ENCODE measurements around the gene GPR137C. TPM values are rescaled to one million over a fixed set of nuclear protein-coding genes. Genes with fewer than 3 reads are reported as not detected.

GPR137C gene
- polyA plus RNA-seq, 1 donor from 2014 or later, result 118 TPM

DNA sequence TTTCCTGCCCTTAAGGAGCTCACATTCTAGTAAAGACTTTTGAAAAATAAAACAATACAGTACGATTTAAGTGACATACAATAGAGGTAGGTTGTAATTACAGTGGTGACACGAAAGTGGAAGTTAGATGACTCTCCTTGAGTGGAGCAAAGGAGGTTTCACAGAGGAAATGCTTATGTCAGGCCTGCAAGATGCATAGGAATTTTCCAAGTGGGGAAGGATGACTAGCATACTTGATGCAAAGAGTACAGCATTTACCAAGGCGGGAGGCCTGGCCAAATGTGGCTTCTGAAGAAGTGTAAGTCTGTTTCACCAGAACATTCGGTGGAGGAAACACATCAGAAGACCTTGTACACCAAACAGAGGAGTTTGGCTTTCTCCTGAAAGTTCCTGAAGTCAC lies 87.5 kb downstream of the GPR137C start:
- Histone ChIP-seq H2AFZ (ENCODE audit: low read depth, low read length) (no peak overlapping the region), H3K9me2 (ENCODE audit: insufficient read depth, low read length) (no peaks in the 10 kb centered on the region), H3K9ac (ENCODE audit: low read length) (no peak overlapping the region), H3K4me3 (ENCODE audit: low read length) (no peak overlapping the region), H4K20me1 (ENCODE audit: insufficient read depth) (no peaks in the 10 kb centered on the region), H3K4me2 (ENCODE audit: low read length) (no peak overlapping the region), H3K27me3 (ENCODE audit: insufficient read depth, low read depth, low read length) (no peaks in the 10 kb centered on the region), H3K79me2 (replicated peaks; ENCODE audit: insufficient read depth, low read length) (no peaks in the 10 kb centered on the region), H3F3A (ENCODE audit: insufficient read depth, low read length, poor library complexity, severe bottlenecking) (no peaks in the 10 kb centered on the region), H3K36me3 (ENCODE audit: insufficient read depth, low read length) (peaks cover 13% of the 10 kb centered on the region), H3K9me3 (ENCODE audit: low read length) (peaks cover 7% of the 10 kb centered on the region), H3K27ac (ENCODE audit: low read length) (no peak overlapping the region)
- TF ChIP-seq EP300 (conservative IDR thresholded peaks at IDR 0.05; ENCODE audit: poor library complexity, severe bottlenecking) (no peak), SMC3 (conservative IDR thresholded peaks at IDR 0.05; ENCODE audit: poor library complexity) (no peak), POLR2AphosphoS5 (IDR thresholded peaks at IDR 0.05) (no peak), TAF1 (IDR thresholded peaks at IDR 0.05; ENCODE audit: low read depth) (no peak), RAD21 (conservative IDR thresholded peaks at IDR 0.05) (no peak), MXI1 (conservative IDR thresholded peaks at IDR 0.05; ENCODE audit: poor library complexity, severe bottlenecking) (no peak), EZH2 (IDR thresholded peaks at IDR 0.05; ENCODE audit: borderline replicate concordance, insufficient read depth, low read length, poor library complexity, severe bottlenecking) (no peak)
- TF ChIP-seq, protein P1, sequence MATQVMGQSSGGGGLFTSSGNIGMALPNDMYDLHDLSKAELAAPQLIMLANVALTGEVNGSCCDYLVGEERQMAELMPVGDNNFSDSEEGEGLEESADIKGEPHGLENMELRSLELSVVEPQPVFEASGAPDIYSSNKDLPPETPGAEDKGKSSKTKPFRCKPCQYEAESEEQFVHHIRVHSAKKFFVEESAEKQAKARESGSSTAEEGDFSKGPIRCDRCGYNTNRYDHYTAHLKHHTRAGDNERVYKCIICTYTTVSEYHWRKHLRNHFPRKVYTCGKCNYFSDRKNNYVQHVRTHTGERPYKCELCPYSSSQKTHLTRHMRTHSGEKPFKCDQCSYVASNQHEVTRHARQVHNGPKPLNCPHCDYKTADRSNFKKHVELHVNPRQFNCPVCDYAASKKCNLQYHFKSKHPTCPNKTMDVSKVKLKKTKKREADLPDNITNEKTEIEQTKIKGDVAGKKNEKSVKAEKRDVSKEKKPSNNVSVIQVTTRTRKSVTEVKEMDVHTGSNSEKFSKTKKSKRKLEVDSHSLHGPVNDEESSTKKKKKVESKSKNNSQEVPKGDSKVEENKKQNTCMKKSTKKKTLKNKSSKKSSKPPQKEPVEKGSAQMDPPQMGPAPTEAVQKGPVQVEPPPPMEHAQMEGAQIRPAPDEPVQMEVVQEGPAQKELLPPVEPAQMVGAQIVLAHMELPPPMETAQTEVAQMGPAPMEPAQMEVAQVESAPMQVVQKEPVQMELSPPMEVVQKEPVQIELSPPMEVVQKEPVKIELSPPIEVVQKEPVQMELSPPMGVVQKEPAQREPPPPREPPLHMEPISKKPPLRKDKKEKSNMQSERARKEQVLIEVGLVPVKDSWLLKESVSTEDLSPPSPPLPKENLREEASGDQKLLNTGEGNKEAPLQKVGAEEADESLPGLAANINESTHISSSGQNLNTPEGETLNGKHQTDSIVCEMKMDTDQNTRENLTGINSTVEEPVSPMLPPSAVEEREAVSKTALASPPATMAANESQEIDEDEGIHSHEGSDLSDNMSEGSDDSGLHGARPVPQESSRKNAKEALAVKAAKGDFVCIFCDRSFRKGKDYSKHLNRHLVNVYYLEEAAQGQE (IDR thresholded peaks at IDR 0.05; ENCODE audit: borderline replicate concordance), result no peak
- TF ChIP-seq, protein P2, sequence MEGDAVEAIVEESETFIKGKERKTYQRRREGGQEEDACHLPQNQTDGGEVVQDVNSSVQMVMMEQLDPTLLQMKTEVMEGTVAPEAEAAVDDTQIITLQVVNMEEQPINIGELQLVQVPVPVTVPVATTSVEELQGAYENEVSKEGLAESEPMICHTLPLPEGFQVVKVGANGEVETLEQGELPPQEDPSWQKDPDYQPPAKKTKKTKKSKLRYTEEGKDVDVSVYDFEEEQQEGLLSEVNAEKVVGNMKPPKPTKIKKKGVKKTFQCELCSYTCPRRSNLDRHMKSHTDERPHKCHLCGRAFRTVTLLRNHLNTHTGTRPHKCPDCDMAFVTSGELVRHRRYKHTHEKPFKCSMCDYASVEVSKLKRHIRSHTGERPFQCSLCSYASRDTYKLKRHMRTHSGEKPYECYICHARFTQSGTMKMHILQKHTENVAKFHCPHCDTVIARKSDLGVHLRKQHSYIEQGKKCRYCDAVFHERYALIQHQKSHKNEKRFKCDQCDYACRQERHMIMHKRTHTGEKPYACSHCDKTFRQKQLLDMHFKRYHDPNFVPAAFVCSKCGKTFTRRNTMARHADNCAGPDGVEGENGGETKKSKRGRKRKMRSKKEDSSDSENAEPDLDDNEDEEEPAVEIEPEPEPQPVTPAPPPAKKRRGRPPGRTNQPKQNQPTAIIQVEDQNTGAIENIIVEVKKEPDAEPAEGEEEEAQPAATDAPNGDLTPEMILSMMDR (IDR thresholded peaks at IDR 0.05; ENCODE audit: poor library complexity, severe bottlenecking), result no peak

DNA sequence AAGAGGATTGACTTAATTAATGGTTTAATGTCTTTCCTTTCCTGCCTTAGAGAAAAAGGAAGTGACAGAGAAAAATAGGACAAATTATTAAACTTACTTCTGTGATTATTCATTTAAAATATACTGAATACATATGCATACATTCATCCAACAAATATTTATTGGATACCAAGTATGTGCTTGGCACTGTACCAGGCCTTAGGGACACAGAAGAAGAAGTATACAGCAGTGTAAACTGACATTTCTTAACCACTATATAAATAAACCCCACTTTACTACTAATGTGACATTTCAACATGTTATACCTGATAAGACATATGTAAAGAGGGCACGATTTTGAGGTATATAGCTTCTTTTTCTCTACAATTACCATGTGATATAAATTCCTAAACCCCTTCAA lies 89.1 kb downstream of the GPR137C start:
- TF ChIP-seq SMC3 (conservative IDR thresholded peaks at IDR 0.05; ENCODE audit: poor library complexity) (no peak), POLR2AphosphoS5 (IDR thresholded peaks at IDR 0.05) (peak; percentile 9)
- no peak overlapping the region for H3K27ac ChIP-seq (ENCODE audit: low read length)
- H3K79me2 ChIP-seq (replicated peaks; ENCODE audit: insufficient read depth, low read length), result no peaks in the 10 kb centered on the region

DNA sequence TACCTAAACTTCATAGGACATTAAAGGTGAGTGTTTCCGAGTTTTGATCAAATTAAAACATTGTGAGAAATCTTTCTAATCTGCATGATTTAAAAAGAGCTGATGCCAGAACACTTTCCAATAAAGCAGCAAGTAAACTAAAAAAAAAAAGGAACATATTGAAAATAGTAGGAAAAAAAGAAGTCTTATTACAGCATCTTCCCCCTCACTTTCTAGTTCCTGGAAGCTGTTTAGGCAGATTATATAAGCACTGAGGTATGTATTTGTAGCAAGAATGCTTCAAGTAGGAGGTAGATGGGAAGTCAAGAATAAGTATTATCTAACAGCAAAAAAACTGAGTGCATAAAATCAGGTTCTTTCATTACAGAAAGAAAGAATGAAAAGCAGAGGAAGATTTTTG lies 96.9 kb downstream of the GPR137C start:
- no peak overlapping the region for H3K4me3 ChIP-seq (ENCODE audit: low read length)
- H3K9me2 ChIP-seq (ENCODE audit: insufficient read depth, low read length), result no peaks in the 10 kb centered on the region
- no peak overlapping the region for H2AFZ ChIP-seq (ENCODE audit: low read depth, low read length)
- no peaks in the 10 kb centered on the region for H3K9me3 ChIP-seq (ENCODE audit: low read length)
- peaks cover 8% of the 10 kb centered on the region for H3K36me3 ChIP-seq (ENCODE audit: insufficient read depth, low read length)
- H3K27me3 ChIP-seq (ENCODE audit: insufficient read depth, low read depth, low read length), result no peaks in the 10 kb centered on the region
- no peaks in the 10 kb centered on the region for H4K20me1 ChIP-seq (ENCODE audit: insufficient read depth)
- TF ChIP-seq TAF1 (IDR thresholded peaks at IDR 0.05; ENCODE audit: low read depth), result no peak
- TF ChIP-seq, protein P1 (IDR thresholded peaks at IDR 0.05; ENCODE audit: borderline replicate concordance), result no peak
- no peak for TF ChIP-seq POLR2AphosphoS5 (IDR thresholded peaks at IDR 0.05)
- no peak for TF ChIP-seq MXI1 (conservative IDR thresholded peaks at IDR 0.05; ENCODE audit: poor library complexity, severe bottlenecking)
- no peak for TF ChIP-seq RAD21 (conservative IDR thresholded peaks at IDR 0.05)
- no peak for TF ChIP-seq EZH2 (IDR thresholded peaks at IDR 0.05; ENCODE audit: borderline replicate concordance, insufficient read depth, low read length, poor library complexity, severe bottlenecking)
- no peaks in the 10 kb centered on the region for H3K79me2 ChIP-seq (replicated peaks; ENCODE audit: insufficient read depth, low read length)
- no peaks in the 10 kb centered on the region for H3F3A ChIP-seq (ENCODE audit: insufficient read depth, low read length, poor library complexity, severe bottlenecking)
- no peak overlapping the region for H3K9ac ChIP-seq (ENCODE audit: low read length)
- H3K27ac ChIP-seq (ENCODE audit: low read length), result no peak overlapping the region
- H3K4me2 ChIP-seq (ENCODE audit: low read length), result no peak overlapping the region

More for the DNA sequence above, 89.1 kb downstream of the GPR137C start:
- Histone ChIP-seq H3F3A (ENCODE audit: insufficient read depth, low read length, poor library complexity, severe bottlenecking) (no peaks in the 10 kb centered on the region), H4K20me1 (ENCODE audit: insufficient read depth) (no peaks in the 10 kb centered on the region), H3K4me3 (ENCODE audit: low read length) (no peak overlapping the region), H3K27me3 (ENCODE audit: insufficient read depth, low read depth, low read length) (no peaks in the 10 kb centered on the region), H3K9ac (ENCODE audit: low read length) (no peak overlapping the region), H3K36me3 (ENCODE audit: insufficient read depth, low read length) (peaks cover 22% of the 10 kb centered on the region), H2AFZ (ENCODE audit: low read depth, low read length) (no peak overlapping the region), H3K9me3 (ENCODE audit: low read length) (peaks cover 7% of the 10 kb centered on the region), H3K4me2 (ENCODE audit: low read length) (no peak overlapping the region), H3K9me2 (ENCODE audit: insufficient read depth, low read length) (no peaks in the 10 kb centered on the region)

All from neural cell (in vitro differentiated cells).